Measurements from ENCODE around the gene KPNA3. TPM values are rescaled to one million over a fixed set of nuclear protein-coding genes. Genes with fewer than 3 reads are reported as not detected.
"Not testable (repeated sequence)": the region's sequence is repeated elsewhere in the genome, so short reads cannot be mapped to it uniquely, and the experiment has no call there.

KPNA3 gene
- total and polyA plus RNA-seq, 4 donors = 16.2 to 41.6 (median 24.1) TPM

- Histone ChIP-seq H3K27ac (ENCODE audit: low read depth in 1 of 2, low read length in 1 of 2) (no peak overlapping the region), H3K4me1 (ENCODE audit: control insufficient read depth in 5 of 5, insufficient read depth in 5 of 5, low read length in 5 of 5) (peaks cover 0 to 9% (median 3%) of the 10 kb centered on the region in 5 donors), H3K9me3 (ENCODE audit: control insufficient read depth in 4 of 4, insufficient read depth in 3 of 4, low read length in 3 of 4) (no peaks in the 10 kb centered on the region), H3K9ac (ENCODE audit: insufficient read depth in 1 of 2, low read length in 2 of 2) (no peak overlapping the region), H3K27me3 (ENCODE audit: control insufficient read depth in 3 of 3, insufficient read depth in 3 of 3, low read length in 2 of 3) (no peaks in the 10 kb centered on the region), H3K36me3 (ENCODE audit: control insufficient read depth in 4 of 4, insufficient read depth in 4 of 4, low read length in 4 of 4) (no peaks in the 10 kb centered on the region), H3K4me3 (no peak overlapping the region)
- TF ChIP-seq CTCF (IDR thresholded peaks at IDR 0.05; ENCODE audit: control extremely low read depth, extremely low read depth) = no peak
- no peak for DNase-seq
- no peak for ATAC-seq (ENCODE audit: insufficient read depth, low FRiP score)
- 91 to 92% methylated on average over 2 of the region's 2 CpGs for WGBS, 2 donors
Measured at GRCh38 chr13:49774376-49775005, 18.0 kb downstream of the KPNA3 start.

GRCh38 chr13:49772828-49773227 is 19.7 kb downstream of the KPNA3 start:
- no peak for TF ChIP-seq CTCF (IDR thresholded peaks at IDR 0.05; ENCODE audit: control extremely low read depth, extremely low read depth)
- WGBS, 2 donors = 92 to 98% methylated on average over 2 of the region's 2 CpGs
- Histone ChIP-seq H3K9me3 (ENCODE audit: control insufficient read depth in 4 of 4, insufficient read depth in 3 of 4, low read length in 3 of 4) (no peaks in the 10 kb centered on the region), H3K36me3 (ENCODE audit: control insufficient read depth in 4 of 4, insufficient read depth in 4 of 4, low read length in 4 of 4) (no peaks in the 10 kb centered on the region), H3K27ac (ENCODE audit: low read depth in 1 of 2, low read length in 1 of 2) (no peak overlapping the region), H3K27me3 (ENCODE audit: control insufficient read depth in 3 of 3, insufficient read depth in 3 of 3, low read length in 2 of 3) (no peaks in the 10 kb centered on the region), H3K4me3 (no peak overlapping the region), H3K9ac (ENCODE audit: insufficient read depth in 1 of 2, low read length in 2 of 2) (no peak overlapping the region), H3K4me1 (ENCODE audit: control insufficient read depth in 5 of 5, insufficient read depth in 5 of 5, low read length in 5 of 5) (peaks cover 0 to 8% (median 3%) of the 10 kb centered on the region in 5 donors)
- no peak for DNase-seq
- ATAC-seq (ENCODE audit: insufficient read depth, low FRiP score) = no peak

- not testable (repeated sequence) for H3K9me3 ChIP-seq (ENCODE audit: control insufficient read depth in 4 of 4, insufficient read depth in 3 of 4, low read length in 3 of 4); H3K9ac ChIP-seq (ENCODE audit: insufficient read depth in 1 of 2, low read length in 2 of 2); H3K27ac ChIP-seq (ENCODE audit: low read depth in 1 of 2, low read length in 1 of 2); ATAC-seq (ENCODE audit: insufficient read depth, low FRiP score); DNase-seq; H3K4me3 ChIP-seq; H3K27me3 ChIP-seq (ENCODE audit: control insufficient read depth in 3 of 3, insufficient read depth in 3 of 3, low read length in 2 of 3)
- Histone ChIP-seq H3K4me1 (ENCODE audit: control insufficient read depth in 5 of 5, insufficient read depth in 5 of 5, low read length in 5 of 5) (peaks cover 0 to 10% (median 0%) of the 10 kb centered on the region in 5 donors), H3K36me3 (ENCODE audit: control insufficient read depth in 4 of 4, insufficient read depth in 4 of 4, low read length in 4 of 4) (peaks cover 0 to 11% (median 2%) of the 10 kb centered on the region in 4 donors)
- WGBS, 2 donors = 93 to 98% methylated on average over 19 to 32 of the region's 32 CpGs
Measured at GRCh38 chr13:49761811-49762210, 30.7 kb downstream of the KPNA3 start.

- Histone ChIP-seq H3K4me3 (no peak overlapping the region), H3K27ac (ENCODE audit: low read depth in 1 of 2, low read length in 1 of 2) (no peak overlapping the region), H3K9ac (ENCODE audit: insufficient read depth in 1 of 2, low read length in 2 of 2) (no peak overlapping the region), H3K27me3 (ENCODE audit: control insufficient read depth in 3 of 3, insufficient read depth in 3 of 3, low read length in 2 of 3) (no peaks in the 10 kb centered on the region), H3K36me3 (ENCODE audit: control insufficient read depth in 4 of 4, insufficient read depth in 4 of 4, low read length in 4 of 4) (peaks cover 0 to 11% (median 2%) of the 10 kb centered on the region in 4 donors), H3K9me3 (ENCODE audit: control insufficient read depth in 4 of 4, insufficient read depth in 3 of 4, low read length in 3 of 4) (no peaks in the 10 kb centered on the region), H3K4me1 (ENCODE audit: control insufficient read depth in 5 of 5, insufficient read depth in 5 of 5, low read length in 5 of 5) (peaks cover 0 to 10% (median 0%) of the 10 kb centered on the region in 5 donors)
- WGBS, 2 donors = 94% methylated on average over 5 of the region's 5 CpGs
- DNase-seq (no peak), ATAC-seq (ENCODE audit: insufficient read depth, low FRiP score) (no peak)
- TF ChIP-seq CTCF (IDR thresholded peaks at IDR 0.05; ENCODE audit: control extremely low read depth, extremely low read depth) = no peak
Measured at GRCh38 chr13:49760558-49760957, 31.9 kb downstream of the KPNA3 start.

Data from lung (tissue), 12 donors.